HG03342 (cell line): ENCODE results near the gene CCL23.
"Not testable (repeated sequence)": the region's sequence is repeated elsewhere in the genome, so short reads cannot be mapped to it uniquely, and the experiment has no call there.

ENCODE experiments used
- ATAC-seq: cut with Tn5 transposase; IDR thresholded peaks from one replicate; pipeline ENCODE4 v1.9.1; 2021; ENCODE audit warnings: mild to moderate bottlenecking, moderate library complexity; ENCODE audit not compliant: unreplicated experiment

CCL23 gene, protein sequence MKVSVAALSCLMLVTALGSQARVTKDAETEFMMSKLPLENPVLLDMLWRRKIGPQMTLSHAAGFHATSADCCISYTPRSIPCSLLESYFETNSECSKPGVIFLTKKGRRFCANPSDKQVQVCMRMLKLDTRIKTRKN

GRCh38 chr17:36017799-36018198 lies at the start of gene CCL23:
TSS of gene CCL23 (minus strand) at chr17:36017972. CDS start at chr17:36017897, 75 bp downstream.
- no peak for ATAC-seq

DNA sequence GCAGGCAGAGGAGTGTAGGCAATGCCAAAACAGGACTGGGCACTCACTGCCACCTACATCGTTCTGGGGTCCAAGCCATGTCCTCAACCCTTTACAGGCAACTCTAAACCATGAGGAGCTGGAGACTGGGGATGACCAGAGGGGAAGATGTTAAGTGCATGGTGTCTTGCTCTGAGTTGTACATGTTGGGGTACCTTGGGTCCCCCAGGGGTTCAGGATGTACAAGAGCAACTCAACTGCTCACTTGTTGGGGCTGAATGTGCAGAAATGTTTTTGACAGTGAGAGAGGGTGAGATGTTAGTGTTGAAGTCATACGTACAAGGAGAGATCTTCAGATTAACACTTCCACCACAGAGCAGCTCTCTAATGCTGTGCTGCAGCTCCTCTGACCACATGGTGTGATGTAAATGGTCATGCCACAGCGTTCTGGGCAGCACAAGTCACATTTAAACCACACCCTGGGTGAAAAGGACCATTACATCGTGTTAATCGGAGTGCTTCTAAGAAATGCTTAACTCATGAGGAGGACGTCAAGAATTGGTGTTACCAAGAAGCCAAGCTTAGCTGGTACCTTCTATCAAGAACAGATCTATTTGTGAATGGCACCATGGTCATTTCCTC lies 48.7 kb upstream of the CCL23 start:
- no peak for ATAC-seq

DNA sequence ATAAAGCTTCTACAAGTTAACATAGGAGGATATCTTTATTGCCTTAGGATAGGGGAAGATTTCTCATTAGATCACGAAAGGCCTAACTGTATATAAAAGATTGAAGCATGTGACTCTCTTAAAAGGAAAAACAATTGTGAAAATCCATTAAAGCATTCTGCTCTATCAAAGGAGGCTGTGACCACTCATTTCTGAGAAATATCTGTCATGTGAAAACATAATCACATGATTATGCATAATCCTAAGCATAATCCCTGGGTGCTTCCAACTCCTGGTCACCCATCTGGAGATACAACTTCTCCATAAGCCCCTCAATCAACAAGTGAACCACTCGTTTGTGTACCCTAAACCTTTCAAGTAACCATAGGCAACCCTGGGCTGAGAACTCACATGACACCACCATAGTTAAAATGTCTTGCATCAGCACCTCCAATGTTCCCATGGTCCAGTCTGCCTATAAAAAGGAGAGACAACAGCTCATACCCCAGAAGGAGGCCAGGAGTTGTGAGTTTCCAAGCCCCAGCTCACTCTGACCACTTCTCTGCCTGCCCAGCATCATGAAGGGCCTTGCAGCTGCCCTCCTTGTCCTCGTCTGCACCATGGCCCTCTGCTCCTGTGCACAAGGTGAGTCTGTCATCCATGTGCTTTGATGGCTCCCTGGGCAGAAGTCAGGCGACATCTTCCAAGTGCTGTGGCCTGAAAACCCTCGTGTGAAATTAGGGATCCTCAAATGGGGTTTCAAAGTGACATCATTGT lies 46.2 kb upstream of the CCL23 start, which contains the start of gene CCL18:
CCL18 (plus strand) TSS at position 487 of the 756 bp plus-strand sequence; CDS start at position 558, 71 bp downstream.
- ATAC-seq, result no peak

DNA sequence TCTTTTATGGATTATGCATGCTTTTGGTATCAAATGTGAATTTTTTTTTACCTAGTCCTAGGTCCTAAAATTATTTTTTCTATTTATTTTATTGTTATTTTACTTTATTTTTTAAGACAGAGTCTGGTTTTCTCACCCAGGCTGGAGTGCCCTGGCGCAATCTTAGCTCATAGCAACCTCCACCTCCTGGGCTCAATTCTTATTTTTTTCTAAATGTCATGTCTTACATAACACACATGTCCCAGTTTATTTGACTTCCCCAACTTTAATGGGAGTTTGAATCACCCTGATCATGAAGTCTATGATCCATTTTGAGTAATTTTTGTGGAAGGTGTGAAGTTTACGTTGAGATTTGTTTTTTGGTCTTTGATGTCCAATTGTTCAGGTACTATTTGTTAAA lies 43.0 kb upstream of the CCL23 start:
- no peak for ATAC-seq

DNA sequence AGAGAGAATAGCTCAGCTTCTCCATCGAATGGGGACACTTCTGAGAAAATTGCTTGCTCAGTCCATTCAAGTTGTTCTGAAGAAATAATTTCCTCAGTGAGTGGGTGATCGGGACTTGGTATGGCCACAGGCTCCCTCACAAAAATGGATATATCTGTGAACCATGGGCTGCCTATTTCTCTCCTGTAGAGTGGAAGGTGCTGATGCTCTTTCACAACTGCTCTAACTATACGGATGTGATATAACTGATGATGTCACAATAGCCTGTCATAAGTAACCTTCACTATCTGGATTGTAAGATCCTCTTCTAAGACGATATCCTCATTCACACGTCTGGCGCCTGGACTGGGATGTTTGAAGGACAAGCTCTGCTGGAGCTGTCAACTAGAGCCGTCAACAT lies 41.6 kb upstream of the CCL23 start:
- ATAC-seq, result no peak

DNA sequence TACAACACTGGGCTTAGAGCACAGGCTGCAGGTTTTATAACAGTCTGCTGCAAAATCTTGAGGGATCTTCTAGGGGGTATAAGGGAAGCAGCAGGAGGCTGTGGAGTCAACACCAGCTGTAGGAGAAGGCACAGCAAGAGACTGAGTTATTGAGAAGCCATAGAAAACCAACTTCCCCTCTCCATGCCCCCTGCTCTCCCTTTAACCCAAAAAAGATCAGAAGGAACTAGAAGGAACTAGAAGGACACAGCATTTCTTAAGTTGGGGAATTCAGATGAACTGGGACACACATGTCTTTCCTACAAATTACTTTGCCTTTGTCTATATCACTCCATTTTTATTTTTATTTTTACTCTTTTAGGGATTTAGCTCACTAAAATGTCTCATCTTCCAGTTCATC lies 40.1 kb upstream of the CCL23 start:
- ATAC-seq, result no peak

DNA sequence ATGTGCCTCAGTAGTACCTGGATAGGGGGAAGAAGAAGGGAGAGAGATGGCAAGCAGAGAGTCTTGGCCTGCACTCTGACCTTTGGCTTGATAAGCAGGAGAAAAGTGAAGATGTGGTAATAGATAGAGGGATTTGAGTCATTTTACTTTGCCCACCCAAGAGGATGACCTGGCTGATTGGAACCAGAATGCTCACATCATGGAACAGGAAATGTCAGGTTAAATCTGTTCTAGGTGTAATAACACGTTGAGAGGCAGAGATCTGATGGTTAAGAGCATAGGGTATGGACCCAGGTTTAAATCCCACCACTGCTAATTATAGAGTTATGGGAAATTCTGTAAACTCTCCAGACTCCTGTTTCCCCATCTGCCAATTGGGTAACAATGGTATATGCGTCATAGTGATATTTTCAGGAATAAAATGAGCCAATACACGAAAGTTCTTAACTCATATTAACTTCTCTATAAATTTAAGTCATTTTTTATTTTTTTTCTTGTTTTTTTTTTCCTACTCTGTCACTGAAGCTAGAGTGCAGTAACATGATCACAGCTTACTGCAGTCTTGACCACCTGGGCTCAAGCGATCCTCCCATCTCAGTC lies 38.2 kb upstream of the CCL23 start:
- no peak for ATAC-seq

DNA sequence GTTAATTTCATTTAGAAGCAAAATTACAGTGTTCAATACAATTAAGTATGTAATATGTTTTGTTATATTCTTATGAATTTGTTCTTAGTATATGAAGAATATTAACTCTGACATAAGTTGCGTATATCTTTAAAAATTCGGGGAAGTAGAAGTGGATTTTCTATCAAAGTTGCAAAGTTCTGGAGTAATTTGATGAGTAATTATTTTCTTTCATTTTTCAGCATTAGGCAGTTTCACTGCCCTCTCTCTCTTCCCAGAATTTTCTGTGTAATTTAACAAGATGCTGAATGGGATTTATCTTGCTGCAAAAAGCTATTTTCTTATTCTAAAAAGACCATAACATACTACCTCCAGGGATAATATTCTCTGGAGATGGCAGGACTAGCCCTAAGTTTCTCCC lies 37.4 kb upstream of the CCL23 start:
- ATAC-seq, result no peak

- ATAC-seq, result no peak
Observed at GRCh38 chr17:36049643-36050042, 31.9 kb upstream of the CCL23 start.

GRCh38 chr17:36048066-36048465 lies 30.3 kb upstream of the CCL23 start:
- no peak for ATAC-seq

- no peak for ATAC-seq
Observed at GRCh38 chr17:36036235-36036634, 18.5 kb upstream of the CCL23 start.

GRCh38 chr17:36034127-36034526 lies 16.4 kb upstream of the CCL23 start:
- no peak for ATAC-seq

- no peak for ATAC-seq
Observed at GRCh38 chr17:36030956-36031355, 13.2 kb upstream of the CCL23 start.

- no peak for ATAC-seq
Observed at GRCh38 chr17:36027761-36028160, 10.0 kb upstream of the CCL23 start.

- ATAC-seq, result no peak
Observed at GRCh38 chr17:36024106-36024869, 6.5 kb upstream of the CCL23 start.

DNA sequence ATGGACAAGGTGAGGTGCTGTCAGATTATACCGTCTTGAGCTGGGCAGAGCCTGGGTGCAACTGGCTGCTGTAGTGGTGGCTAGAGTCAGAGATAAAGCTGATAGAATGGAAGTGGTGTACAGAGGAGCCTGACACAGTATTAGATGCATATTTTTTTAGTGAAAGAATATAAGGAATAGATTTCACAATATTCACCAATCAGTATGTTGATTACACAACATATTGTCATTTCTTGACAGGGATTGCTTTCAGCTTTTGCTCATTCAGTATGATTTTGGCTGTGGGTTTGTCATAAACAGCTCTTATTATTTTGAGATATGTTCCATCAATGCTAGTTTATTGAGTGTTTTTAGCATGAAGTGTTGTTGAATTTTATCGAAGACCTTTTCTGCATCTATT lies 1.7 kb upstream of the CCL23 start:
- no peak for ATAC-seq

GRCh38 chr17:36016555-36016954 lies 1.2 kb downstream of the CCL23 start:
- no peak for ATAC-seq

GRCh38 chr17:36015895-36016294 lies 1.9 kb downstream of the CCL23 start:
- not testable (repeated sequence) for ATAC-seq

GRCh38 chr17:36014946-36015345 lies 2.8 kb downstream of the CCL23 start:
- ATAC-seq, result no peak

DNA sequence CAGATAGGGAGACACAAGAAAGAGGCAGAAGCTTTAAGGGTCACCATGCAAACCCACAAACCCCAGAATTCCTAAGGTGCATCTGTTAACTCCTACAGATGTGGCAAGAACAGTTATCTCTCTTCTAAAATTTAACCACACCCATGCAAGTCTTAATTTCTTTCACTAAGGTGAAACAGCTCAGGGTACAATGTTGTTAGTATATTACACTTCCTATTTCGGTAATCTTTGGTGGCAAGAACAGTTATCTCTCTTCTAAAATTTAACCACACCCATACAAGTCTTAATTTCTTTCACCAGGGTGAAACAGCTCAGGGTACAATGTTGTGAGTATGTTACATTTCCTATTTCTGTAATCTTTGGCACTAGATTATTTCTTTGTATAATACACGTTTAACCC lies 6.6 kb downstream of the CCL23 start:
- no peak for ATAC-seq
